Measurements from ENCODE around the gene DDX23.
A peak's percentile ranks its signal among the peaks of the same experiment; 100 is the strongest.
"Not testable (repeated sequence)": the region's sequence is repeated elsewhere in the genome, so short reads cannot be mapped to it uniquely, and the experiment has no call there.

Gene DDX23

GRCh38 chr12:48862760-48863159 is 10.8 kb upstream of the DDX23 start:
- DNase-seq (ENCODE audit: low read depth): no peak

GRCh38 chr12:48861111-48861510 is 9.1 kb upstream of the DDX23 start:
- DNase-seq (ENCODE audit: low read depth): no peak

- DNase-seq (ENCODE audit: low read depth): not testable (repeated sequence)
These were observed 8.3 kb upstream of the DDX23 start for GRCh38 chr12:48860236-48860635.

- DNase-seq (ENCODE audit: low read depth): no peak
These were observed 7.6 kb upstream of the DDX23 start for GRCh38 chr12:48859607-48860006.

GRCh38 chr12:48858043-48858442 is 6.1 kb upstream of the DDX23 start:
- DNase-seq (ENCODE audit: low read depth): no peak

- no peak for DNase-seq (ENCODE audit: low read depth)
These were observed 5.5 kb upstream of the DDX23 start for GRCh38 chr12:48857278-48857994.

GRCh38 chr12:48856379-48856778 is 4.4 kb upstream of the DDX23 start:
- no peak for DNase-seq (ENCODE audit: low read depth)

GRCh38 chr12:48854932-48855331 is 3.0 kb upstream of the DDX23 start:
- DNase-seq (ENCODE audit: low read depth): not testable (repeated sequence)

- DNase-seq (ENCODE audit: low read depth): no peak
These were observed 2.5 kb upstream of the DDX23 start for GRCh38 chr12:48854488-48854887.

- DNase-seq (ENCODE audit: low read depth): peak; percentile 80
These were observed 1.0 kb upstream of the DDX23 start for GRCh38 chr12:48852734-48853688.

- DNase-seq (ENCODE audit: low read depth): not testable (repeated sequence)
These were observed 9.9 kb downstream of the DDX23 start for GRCh38 chr12:48842021-48842420.

- no peak for DNase-seq (ENCODE audit: low read depth)
These were observed 13.9 kb downstream of the DDX23 start for GRCh38 chr12:48838048-48838447.

GRCh38 chr12:48832321-48833060 is 19.5 kb downstream of the DDX23 start:
- no peak for DNase-seq (ENCODE audit: low read depth)

- no peak for DNase-seq (ENCODE audit: low read depth)
These were observed 20.7 kb downstream of the DDX23 start for GRCh38 chr12:48831257-48831656.

GRCh38 chr12:48828841-48829575 is 23.0 kb downstream of the DDX23 start:
- DNase-seq (ENCODE audit: low read depth): no peak

- no peak for DNase-seq (ENCODE audit: low read depth)
These were observed 23.7 kb downstream of the DDX23 start for GRCh38 chr12:48828293-48828692.

- no peak for DNase-seq (ENCODE audit: low read depth)
These were observed 24.4 kb downstream of the DDX23 start for GRCh38 chr12:48827513-48828096.

GRCh38 chr12:48827026-48827425 is 24.9 kb downstream of the DDX23 start:
- DNase-seq (ENCODE audit: low read depth): no peak

GRCh38 chr12:48826209-48826855 is 25.6 kb downstream of the DDX23 start:
- no peak for DNase-seq (ENCODE audit: low read depth)

GRCh38 chr12:48824905-48825304 is 27.1 kb downstream of the DDX23 start:
- DNase-seq (ENCODE audit: low read depth): no peak

- no peak for DNase-seq (ENCODE audit: low read depth)
These were observed 27.9 kb downstream of the DDX23 start for GRCh38 chr12:48824112-48824511.
